Thyroid gland (tissue), 4 donors: ENCODE data around the gene CLASP1. TPM values are rescaled to one million over a fixed set of nuclear protein-coding genes. Genes with fewer than 3 reads are reported as not detected.
A peak's percentile ranks its signal among the peaks of the same experiment; 100 is the strongest.

Experiments used
- DNase-seq, 2 donors: peaks; one replicate each; pipeline ENCODE4 v3.0.0-alpha.2; 2019
- H3K27ac ChIP-seq, 3 donors: fragments of 200-600 bp; sonication (generic); 1 replicate in 2 of 3; 2 replicates in 1 of 3; pipeline ENCODE4 v1.5.1; 2016 to 2019; ENCODE audit warnings: mild to moderate bottlenecking in 1 of 3, moderate library complexity in 1 of 3
- H3K27me3 ChIP-seq: fragments of 200-600 bp; sonication (generic); one replicate; pipeline ENCODE4 v1.5.1; 2019
- H3K36me3 ChIP-seq, 2 donors: fragments of 200-600 bp; sonication (generic); one replicate each; pipeline ENCODE4 v1.5.1; 2016 to 2019
- H3K4me1 ChIP-seq, 2 donors: fragments of 200-600 bp; sonication (generic); one replicate each; pipeline ENCODE4 v1.5.1; 2017 to 2019
- H3K4me3 ChIP-seq, 3 donors: fragments of 200-600 bp; sonication (generic); replicated peaks in 1 of 3; 1 replicate in 2 of 3; 2 replicates in 1 of 3; pipeline ENCODE4 v1.5.1; 2016; ENCODE audit warnings: mild to moderate bottlenecking in 1 of 3
- H3K9me3 ChIP-seq: fragments of 200-600 bp; sonication (generic); one replicate; pipeline ENCODE4 v1.5.1; 2017
- POLR2A ChIP-seq, 2 donors: fragments of 450-650 bp; IDR thresholded peaks; one replicate each; pipeline ENCODE4 v1.6.1; 2017; ENCODE audit warnings: antibody characterized with exemption in 2 of 2, mild to moderate bottlenecking in 2 of 2, moderate library complexity in 1 of 2
- WGBS, 2 donors: methylation state at CpG; one replicate each; pipeline ENCODE4 v1.1.5; 2017; 5-methylcytosine and 5-hydroxymethylcytosine counted together
- intact Hi-C: fragments of 100-400 bp; cut with DNase I; formaldehyde crosslinking; loops from one replicate; pipeline ENCODE4 v1.15.1; 2023
- total RNA-seq, 4 donors: library from RNA; depleted of rRNA; stranded (reverse); fragments of >200 nt; gene quantifications; one replicate each; pipeline ENCODE4 v1.2.3, GENCODE V29; 2016
- TF ChIP-seq, protein P1 (sequence below), 6 experiments: fragments of 200-600 bp in 3 of 6; fragments of 450-650 bp in 3 of 6; sonication (generic) in 3 of 6; IDR thresholded peaks; one replicate each; pipeline ENCODE4 v1.5.1; 2016 to 2019; ENCODE audit warnings: antibody characterized with exemption in 6 of 6, mild to moderate bottlenecking in 2 of 6, inconsistent platforms in 1 of 6, moderate library complexity in 1 of 6

Gene CLASP1
- total RNA-seq, 4 donors from 2014 or later = 69.3 to 110 (median 98.3) TPM

DNA sequence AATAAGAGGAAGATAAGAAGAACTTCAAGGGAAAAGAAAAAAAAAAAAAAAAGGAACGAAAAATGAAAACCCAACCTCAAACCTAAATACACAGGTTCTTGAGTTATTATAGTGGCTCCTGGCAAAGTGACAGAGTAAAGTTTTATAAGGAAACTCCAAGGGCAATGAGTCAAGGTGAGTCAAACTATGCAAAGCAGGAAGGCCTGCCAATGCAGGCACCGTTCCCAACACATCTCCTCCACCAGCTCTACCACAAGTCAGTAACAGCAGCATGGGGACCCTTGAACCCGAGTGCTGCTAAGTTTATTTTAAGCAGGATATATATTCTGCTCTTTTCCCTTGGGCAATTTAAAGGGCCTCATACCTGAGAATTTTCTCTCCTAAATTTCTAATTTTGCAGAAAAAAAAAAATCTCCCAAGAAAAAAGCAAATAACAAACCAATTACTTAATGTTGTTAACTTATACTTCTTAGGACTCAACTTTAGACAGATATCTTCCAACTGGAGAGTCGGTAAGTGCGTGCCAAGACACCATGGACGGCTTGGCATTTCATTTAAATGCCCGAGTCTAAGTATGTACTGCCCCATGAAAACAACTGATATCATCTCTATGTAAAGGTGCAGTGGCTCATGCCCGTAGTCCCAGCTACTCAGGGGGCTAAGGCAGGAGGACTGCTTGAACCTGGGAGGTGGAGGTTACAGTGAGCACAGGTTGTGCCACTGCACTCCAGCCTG, 288.5 kb downstream of the CLASP1 start:
- Histone ChIP-seq H3K27me3 (no peaks in the 10 kb centered on the region), H3K27ac (peak overlapping the region; percentile 72 to 80 (median 72)), H3K4me3 (no peak overlapping the region), H3K9me3 (no peaks in the 10 kb centered on the region), H3K36me3 (peaks cover 5 to 12% of the 10 kb centered on the region in 2 donors), H3K4me1 (peaks cover 52 to 71% of the 10 kb centered on the region in 2 donors)
- intact Hi-C loops = no loop called here
- WGBS, 2 donors = 42 to 52% methylated on average over 8 of the region's 8 CpGs
- TF ChIP-seq POLR2A (IDR thresholded peaks at IDR 0.05) = no peak
- peak; percentile 89 to 90 for DNase-seq

DNA sequence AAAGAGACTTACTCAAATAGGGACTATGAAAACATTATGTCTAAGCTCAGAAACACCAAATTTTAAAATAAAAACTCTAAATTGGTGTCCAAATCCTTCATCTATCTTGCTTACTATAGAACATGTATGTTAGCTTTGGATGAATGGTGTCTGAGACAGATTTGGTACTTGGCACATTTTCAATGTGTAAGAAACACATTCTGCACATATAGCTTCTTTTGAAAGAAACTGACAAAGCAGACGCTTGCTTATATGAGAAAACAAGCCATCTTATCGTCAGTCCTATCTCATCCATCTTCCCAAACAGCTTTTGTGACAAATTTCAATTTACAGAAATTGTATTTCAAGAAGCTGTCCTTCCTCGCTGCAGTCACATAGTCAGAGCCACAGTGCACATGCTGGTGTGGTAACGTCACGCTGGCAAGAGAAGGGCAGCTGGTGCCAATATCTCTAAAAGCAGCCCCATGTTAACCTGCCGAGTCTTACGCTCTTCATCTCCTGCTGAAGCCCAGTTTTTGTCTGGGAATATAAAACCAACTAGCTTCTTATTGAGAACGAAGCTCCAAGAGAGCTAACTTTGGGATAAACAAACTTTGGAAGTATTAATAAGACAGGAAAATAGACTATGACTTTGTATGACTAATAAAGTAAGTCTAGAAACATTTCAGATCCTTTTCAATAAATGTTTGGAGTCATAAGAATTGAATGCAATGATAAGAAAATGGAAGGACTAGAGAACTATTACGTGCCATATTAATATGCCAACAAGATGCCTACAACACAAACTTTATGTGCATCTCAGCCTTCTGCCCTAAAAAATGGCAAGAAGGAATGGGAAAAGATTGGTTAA, 289.3 kb downstream of the CLASP1 start:
- no peak for TF ChIP-seq POLR2A (IDR thresholded peaks at IDR 0.05)
- TF ChIP-seq, protein P1, sequence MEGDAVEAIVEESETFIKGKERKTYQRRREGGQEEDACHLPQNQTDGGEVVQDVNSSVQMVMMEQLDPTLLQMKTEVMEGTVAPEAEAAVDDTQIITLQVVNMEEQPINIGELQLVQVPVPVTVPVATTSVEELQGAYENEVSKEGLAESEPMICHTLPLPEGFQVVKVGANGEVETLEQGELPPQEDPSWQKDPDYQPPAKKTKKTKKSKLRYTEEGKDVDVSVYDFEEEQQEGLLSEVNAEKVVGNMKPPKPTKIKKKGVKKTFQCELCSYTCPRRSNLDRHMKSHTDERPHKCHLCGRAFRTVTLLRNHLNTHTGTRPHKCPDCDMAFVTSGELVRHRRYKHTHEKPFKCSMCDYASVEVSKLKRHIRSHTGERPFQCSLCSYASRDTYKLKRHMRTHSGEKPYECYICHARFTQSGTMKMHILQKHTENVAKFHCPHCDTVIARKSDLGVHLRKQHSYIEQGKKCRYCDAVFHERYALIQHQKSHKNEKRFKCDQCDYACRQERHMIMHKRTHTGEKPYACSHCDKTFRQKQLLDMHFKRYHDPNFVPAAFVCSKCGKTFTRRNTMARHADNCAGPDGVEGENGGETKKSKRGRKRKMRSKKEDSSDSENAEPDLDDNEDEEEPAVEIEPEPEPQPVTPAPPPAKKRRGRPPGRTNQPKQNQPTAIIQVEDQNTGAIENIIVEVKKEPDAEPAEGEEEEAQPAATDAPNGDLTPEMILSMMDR (IDR thresholded peaks at IDR 0.05) = no peak
- Histone ChIP-seq H3K4me3 (no peak overlapping the region), H3K27me3 (no peaks in the 10 kb centered on the region), H3K9me3 (no peaks in the 10 kb centered on the region), H3K27ac (peak overlapping the region; percentile 60 to 80 (median 72)), H3K4me1 (peaks cover 52 to 79% of the 10 kb centered on the region in 2 donors), H3K36me3 (peaks cover 3 to 8% of the 10 kb centered on the region in 2 donors)
- 83 to 87% methylated on average over 9 of the region's 9 CpGs for WGBS, 2 donors
- intact Hi-C loops = loop anchor here (5.0 kb wide), 1 partner anchor 258 kb away; no protein-coding TSS in a partner anchor
- DNase-seq = no peak

DNA sequence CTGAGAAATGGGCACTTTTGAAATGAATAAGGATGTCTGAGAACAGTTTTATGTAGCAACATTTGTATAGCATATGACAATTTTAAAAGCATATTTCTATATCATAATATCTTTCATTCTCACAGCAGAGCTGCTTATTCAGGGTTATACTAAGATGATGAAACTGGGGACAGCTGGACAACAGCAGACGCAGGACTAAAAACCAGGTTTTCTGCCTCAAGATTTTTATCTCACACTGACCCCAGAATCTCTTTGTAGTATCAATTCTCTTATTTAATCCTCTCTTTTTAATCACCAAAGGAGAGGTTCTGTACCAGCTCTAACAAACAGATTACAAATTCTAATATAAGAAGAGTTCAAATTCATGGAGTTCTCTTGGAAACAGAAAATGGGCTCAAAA, 290.1 kb downstream of the CLASP1 start:
- intact Hi-C loops = loop anchor here (5.0 kb wide), 1 partner anchor 257 kb away; no protein-coding TSS in a partner anchor
- no peaks in the 10 kb centered on the region for H3K27me3 ChIP-seq

DNA sequence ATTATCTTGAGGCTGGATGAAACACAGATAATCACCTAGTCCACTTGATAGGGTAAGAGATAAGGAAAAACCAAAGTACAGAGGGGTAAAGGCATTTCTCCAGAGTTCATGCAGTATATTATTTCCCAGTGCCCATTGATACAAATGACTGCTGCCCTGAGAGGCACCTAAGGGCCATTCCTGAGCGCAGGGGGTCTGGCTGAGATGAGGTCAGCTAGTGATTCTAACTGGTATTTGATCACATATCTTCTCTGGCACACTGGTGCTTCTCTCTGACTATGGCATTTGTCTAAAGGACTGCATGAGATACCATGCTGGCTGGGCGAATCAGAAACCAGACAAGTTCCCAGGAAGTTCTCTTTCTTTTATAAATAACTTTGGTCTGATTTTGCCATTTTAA, 291.0 kb downstream of the CLASP1 start:
- H3K27me3 ChIP-seq = no peaks in the 10 kb centered on the region
- intact Hi-C loops = loop anchor here (5.0 kb wide), 1 partner anchor 256 kb away; no protein-coding TSS in a partner anchor
- WGBS, 2 donors = 57 to 64% methylated on average over 2 of the region's 2 CpGs
- H3K27ac ChIP-seq = peak overlapping the region; percentile 60 to 80 (median 72)
- H3K36me3 ChIP-seq = peaks cover 7 to 12% of the 10 kb centered on the region in 2 donors
- H3K4me1 ChIP-seq = peaks cover 47 to 74% of the 10 kb centered on the region in 2 donors
- no peak for TF ChIP-seq POLR2A (IDR thresholded peaks at IDR 0.05)
- TF ChIP-seq, protein P1 (IDR thresholded peaks at IDR 0.05) = no peak
- DNase-seq = peak; percentile 78 to 79
- no peak overlapping the region for H3K4me3 ChIP-seq
- no peaks in the 10 kb centered on the region for H3K9me3 ChIP-seq

More for the DNA sequence above, 290.1 kb downstream of the CLASP1 start:
- Histone ChIP-seq H3K4me1 (peaks cover 51 to 79% of the 10 kb centered on the region in 2 donors), H3K9me3 (no peaks in the 10 kb centered on the region), H3K4me3 (no peak overlapping the region), H3K27ac (peak overlapping the region; percentile 60 to 80 (median 72)), H3K36me3 (peaks cover 4 to 9% of the 10 kb centered on the region in 2 donors)
- TF ChIP-seq, protein P1 (IDR thresholded peaks at IDR 0.05) = no peak
- no peak for TF ChIP-seq POLR2A (IDR thresholded peaks at IDR 0.05)
- no peak for DNase-seq
- WGBS, 2 donors = 96 to 100% methylated on average over 1 of the region's 1 CpG

DNA sequence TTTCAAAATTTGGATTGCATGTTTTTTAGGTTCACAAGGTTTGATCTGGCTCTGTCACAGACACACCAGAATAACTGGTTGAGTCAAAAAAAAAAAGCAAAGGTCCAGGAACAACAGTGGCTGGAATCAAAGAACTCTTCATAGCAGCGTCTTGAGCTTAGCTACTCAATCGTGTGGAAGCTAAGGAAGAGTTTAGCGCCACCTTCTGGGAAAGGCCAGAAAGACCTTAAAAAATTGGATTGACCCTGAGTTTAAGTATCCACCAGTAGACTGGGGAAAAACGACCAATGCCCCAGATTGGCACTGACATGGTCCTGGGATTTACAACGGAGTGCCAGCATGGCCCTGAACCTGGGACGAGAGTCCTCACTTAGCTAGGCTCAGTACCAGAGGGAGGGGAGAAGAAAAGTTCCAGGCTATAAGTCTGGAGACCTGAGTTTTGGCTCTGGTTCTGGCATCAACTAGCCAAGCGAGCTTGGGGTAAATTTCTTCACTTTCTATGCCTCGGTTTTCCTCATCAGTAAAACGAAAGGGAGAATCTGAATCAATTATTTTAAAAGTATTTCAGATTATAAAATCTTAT, 293.1 kb downstream of the CLASP1 start:
- TF ChIP-seq POLR2A (IDR thresholded peaks at IDR 0.05) = no peak
- TF ChIP-seq, protein P1 (IDR thresholded peaks at IDR 0.05) = peak; percentile 27 to 89 (median 77)
- Histone ChIP-seq H3K4me1 (peaks cover 30 to 54% of the 10 kb centered on the region in 2 donors), H3K4me3 (no peak overlapping the region), H3K27ac (peak overlapping the region; percentile 55 to 80 (median 72)), H3K9me3 (no peaks in the 10 kb centered on the region), H3K27me3 (no peaks in the 10 kb centered on the region), H3K36me3 (peaks cover 7 to 25% of the 10 kb centered on the region in 2 donors)
- peak; percentile 60 to 66 for DNase-seq
- intact Hi-C loops = loop anchor here (5.0 kb wide), 1 partner anchor 254 kb away; no protein-coding TSS in a partner anchor
- 38 to 47% methylated on average over 9 of the region's 9 CpGs for WGBS, 2 donors
